GM12891 (cell line): ENCODE data around the gene SLCO4A1.

Experiments used
- PAX5 ChIP-seq: IDR thresholded peaks from 2 replicates; pipeline ENCODE4 v1.6.1; 2011; ENCODE audit warnings: low read length, moderate library complexity, mild to moderate bottlenecking; ENCODE audit not compliant: insufficient read depth, severe bottlenecking
- POLR2A ChIP-seq: IDR thresholded peaks from 2 replicates; pipeline ENCODE4 v1.6.1; 2011; ENCODE audit warnings: low read depth, low read length, control low read depth
- POLR2AphosphoS5 ChIP-seq: IDR thresholded peaks from 2 replicates; pipeline ENCODE4 v1.6.1; 2011; ENCODE audit warnings: low read depth, low read length, control low read depth
- SPI1 ChIP-seq: IDR thresholded peaks from 2 replicates; pipeline ENCODE4 v1.6.1; 2011; ENCODE audit warnings: low read depth, low read length, control low read depth
- TAF1 ChIP-seq: IDR thresholded peaks from 2 replicates; pipeline ENCODE4 v1.6.1; 2011; ENCODE audit warnings: low read depth, low read length, control low read depth

- TF ChIP-seq POLR2A (no peak), POLR2AphosphoS5 (no peak), TAF1 (no peak), SPI1 (peak; percentile 17; the same call in 1 of the 2 replicates), PAX5 (peak; percentile 95)
These were observed 14.2 kb upstream of the SLCO4A1 start for GRCh38 chr20:62627901-62628612.
